C4-2B (cell line): ENCODE measurements around the gene C19orf67.

Source experiments
- H3K27ac ChIP-seq: fragments of 450-650 bp; 2 replicates; pipeline ENCODE4 v1.5.1; 2017
- ZFX ChIP-seq: fragments of 450-650 bp; IDR thresholded peaks from 2 replicates; pipeline ENCODE4 v1.6.1; 2017
- TF ChIP-seq, protein P1 (sequence below): fragments of 450-650 bp; conservative IDR thresholded peaks from 2 replicates; pipeline ENCODE4 v1.5.1; 2017; ENCODE audit warnings: mild to moderate bottlenecking

Gene C19orf67

GRCh38 chr19:14097532-14098151 is 12.1 kb upstream of the C19orf67 start:
- H3K27ac ChIP-seq: no peak overlapping the region
- TF ChIP-seq, protein P1, sequence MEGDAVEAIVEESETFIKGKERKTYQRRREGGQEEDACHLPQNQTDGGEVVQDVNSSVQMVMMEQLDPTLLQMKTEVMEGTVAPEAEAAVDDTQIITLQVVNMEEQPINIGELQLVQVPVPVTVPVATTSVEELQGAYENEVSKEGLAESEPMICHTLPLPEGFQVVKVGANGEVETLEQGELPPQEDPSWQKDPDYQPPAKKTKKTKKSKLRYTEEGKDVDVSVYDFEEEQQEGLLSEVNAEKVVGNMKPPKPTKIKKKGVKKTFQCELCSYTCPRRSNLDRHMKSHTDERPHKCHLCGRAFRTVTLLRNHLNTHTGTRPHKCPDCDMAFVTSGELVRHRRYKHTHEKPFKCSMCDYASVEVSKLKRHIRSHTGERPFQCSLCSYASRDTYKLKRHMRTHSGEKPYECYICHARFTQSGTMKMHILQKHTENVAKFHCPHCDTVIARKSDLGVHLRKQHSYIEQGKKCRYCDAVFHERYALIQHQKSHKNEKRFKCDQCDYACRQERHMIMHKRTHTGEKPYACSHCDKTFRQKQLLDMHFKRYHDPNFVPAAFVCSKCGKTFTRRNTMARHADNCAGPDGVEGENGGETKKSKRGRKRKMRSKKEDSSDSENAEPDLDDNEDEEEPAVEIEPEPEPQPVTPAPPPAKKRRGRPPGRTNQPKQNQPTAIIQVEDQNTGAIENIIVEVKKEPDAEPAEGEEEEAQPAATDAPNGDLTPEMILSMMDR: no peak
- no peak for TF ChIP-seq ZFX

GRCh38 chr19:14096272-14096992 is 10.8 kb upstream of the C19orf67 start:
- H3K27ac ChIP-seq: no peak overlapping the region
- TF ChIP-seq, protein P1: no peak
- no peak for TF ChIP-seq ZFX

DNA sequence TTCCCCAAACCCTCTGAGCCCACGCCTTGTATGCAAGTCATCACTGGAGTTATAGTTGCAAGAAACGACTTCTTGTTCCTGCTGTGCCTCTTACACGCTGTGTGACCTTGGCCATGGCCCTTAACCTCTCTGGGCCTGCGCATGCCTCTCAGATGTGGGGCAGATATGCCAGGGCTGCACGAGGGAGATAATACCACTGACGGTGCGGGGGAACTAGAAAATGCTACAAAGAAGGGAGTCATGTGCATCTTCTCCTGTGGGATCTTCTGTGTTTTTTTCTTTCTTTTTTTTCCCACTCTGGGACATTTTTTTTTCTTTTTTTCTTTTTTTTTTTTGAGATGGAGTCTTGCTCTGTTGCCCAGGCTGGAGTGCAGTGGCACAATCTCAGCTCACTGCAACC is 9.3 kb upstream of the C19orf67 start:
- H3K27ac ChIP-seq: no peak overlapping the region
- TF ChIP-seq, protein P1: no peak
- no peak for TF ChIP-seq ZFX

DNA sequence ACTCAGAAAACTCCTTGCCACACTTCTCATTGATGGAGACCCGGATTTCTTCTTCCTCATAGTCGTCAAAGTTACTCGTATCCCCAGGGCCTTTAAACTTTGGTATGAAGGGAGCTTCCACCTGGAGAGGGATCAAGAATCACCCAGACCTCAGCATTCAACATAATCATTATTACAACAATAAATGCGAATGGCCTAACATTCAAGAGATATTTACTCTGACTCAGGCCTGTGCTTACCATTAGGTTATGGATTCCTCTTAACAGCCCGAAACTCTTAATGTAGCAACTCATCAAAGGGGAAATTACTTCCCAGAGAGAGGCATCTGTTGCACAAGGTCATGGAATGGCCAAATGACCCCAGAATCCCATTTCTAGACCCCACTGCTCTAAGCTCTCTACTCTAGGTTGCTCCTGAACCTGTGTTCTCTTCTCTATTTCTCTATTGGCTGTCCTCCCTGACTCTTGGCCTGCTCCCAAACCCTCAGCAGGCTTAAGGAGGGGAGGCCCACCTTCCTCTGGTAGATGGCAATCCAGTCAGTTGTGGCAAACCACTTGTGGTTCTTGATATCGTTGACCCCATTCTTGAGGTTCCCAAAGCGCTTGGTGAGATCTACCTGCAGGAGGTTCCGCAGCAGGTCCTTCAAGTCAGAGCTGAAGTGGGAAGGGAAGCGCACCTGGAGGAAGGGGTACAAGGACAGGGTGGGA is 7.7 kb upstream of the C19orf67 start:
- no peak for TF ChIP-seq ZFX
- TF ChIP-seq, protein P1: no peak
- no peak overlapping the region for H3K27ac ChIP-seq

DNA sequence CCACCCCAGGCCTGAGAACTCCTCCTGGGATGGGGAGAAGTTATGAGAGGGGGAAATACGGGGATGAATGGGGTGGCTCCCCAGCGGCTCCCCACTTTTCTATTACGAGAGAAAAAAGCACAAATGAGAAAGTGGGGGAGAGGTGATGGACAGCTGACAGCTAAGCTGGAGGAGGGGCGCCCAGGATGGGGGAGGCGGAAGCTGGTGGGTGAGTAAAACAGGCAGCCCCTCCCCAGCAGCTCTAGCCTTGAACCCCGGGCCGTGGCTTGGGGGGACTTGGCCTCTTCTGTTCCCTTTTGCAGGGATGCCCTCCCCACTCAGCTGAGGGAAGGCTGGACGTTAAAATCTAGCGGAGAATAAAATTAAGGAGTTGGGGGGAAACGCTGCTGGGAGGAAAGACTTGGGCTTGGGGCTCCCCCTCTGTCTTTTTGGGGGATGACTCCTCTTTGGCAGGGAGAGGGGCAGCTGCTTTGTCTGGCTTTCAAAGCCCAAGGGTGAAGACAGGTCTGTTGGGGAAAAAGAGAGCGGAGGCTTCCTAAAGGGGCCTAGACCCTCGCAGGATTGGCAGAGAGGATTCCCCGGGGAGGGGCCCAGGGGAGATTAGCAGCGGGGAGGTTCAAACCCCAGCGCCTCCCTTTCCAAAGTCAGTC is 6.4 kb upstream of the C19orf67 start:
- H3K27ac ChIP-seq: peak overlapping the region; percentile 93

GRCh38 chr19:14091081-14091812 is 5.7 kb upstream of the C19orf67 start:
- TF ChIP-seq, protein P1: peak; percentile 41
- peak; percentile 49; the same call in 1 of the 2 replicates for TF ChIP-seq ZFX
- peak overlapping the region; percentile 93 for H3K27ac ChIP-seq

More for the DNA sequence above, 6.4 kb upstream of the C19orf67 start:
- TF ChIP-seq, protein P1: no peak
- no peak for TF ChIP-seq ZFX
